ENCODE measurements around the gene SNW1. TPM values are rescaled to one million over a fixed set of nuclear protein-coding genes. Genes with fewer than 3 reads are reported as not detected.

The SNW1 gene
- total RNA-seq, 1 experiment from 2014 or later, result 63.9 TPM

Other genes starting within 250 kb of the SNW1 start
- 20.5 and 22.7 TPM in 2 replicates for gene SPTLC2, start 144.5 kb downstream of the SNW1 start, total RNA-seq (2014; rRNA removed; shearing (Covaris generic))
- 16.2 TPM in 2 replicates for gene ALKBH1, start 53.1 kb downstream of the SNW1 start, total RNA-seq (2014; rRNA removed; shearing (Covaris generic))
- 463 and 519 TPM in 2 replicates for gene SLIRP, start 53.1 kb downstream of the SNW1 start, total RNA-seq (2014; rRNA removed; shearing (Covaris generic))
- gene ADCK1, start 39.0 kb upstream of the SNW1 start, total RNA-seq (2014; rRNA removed; shearing (Covaris generic)), result 9.6 and 10.3 TPM in 2 replicates